ENCODE results near the gene LGMN. TPM values are rescaled to one million over a fixed set of nuclear protein-coding genes. Genes with fewer than 3 reads are reported as not detected.

The LGMN gene
- total and polyA plus RNA-seq, 2 of the 13 experiments (the other 11 are each of a cell fraction or from before 2014, with no cell fraction given), result 28.9 to 76.4 TPM

DNA sequence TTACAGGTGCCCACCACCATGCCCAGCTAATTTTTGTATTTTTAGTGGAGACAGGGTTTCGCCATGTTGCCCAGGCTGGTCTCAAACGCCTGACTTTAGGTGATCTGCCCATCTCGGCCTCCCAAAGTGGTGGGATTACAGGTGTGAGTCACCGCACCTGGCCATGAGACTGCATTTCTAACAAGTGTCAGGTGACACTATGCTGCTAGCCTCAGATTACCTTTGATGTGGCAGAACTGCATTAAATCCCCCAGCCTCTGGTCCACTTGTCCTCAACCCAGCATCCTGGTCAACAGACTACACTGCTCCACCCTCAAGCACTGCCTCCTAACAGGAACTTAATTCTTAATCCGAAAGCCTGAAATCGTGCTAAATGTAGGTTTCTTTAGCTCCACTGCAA lies 13.1 kb downstream of the LGMN start (continued):
- TF ChIP-seq MYNN (CRISPR knock-in tag; IDR thresholded peaks at IDR 0.05; ENCODE audit: low read depth) (no peak), ETV5 (CRISPR knock-in tag; IDR thresholded peaks at IDR 0.05; ENCODE audit: borderline replicate concordance) (no peak)

DNA sequence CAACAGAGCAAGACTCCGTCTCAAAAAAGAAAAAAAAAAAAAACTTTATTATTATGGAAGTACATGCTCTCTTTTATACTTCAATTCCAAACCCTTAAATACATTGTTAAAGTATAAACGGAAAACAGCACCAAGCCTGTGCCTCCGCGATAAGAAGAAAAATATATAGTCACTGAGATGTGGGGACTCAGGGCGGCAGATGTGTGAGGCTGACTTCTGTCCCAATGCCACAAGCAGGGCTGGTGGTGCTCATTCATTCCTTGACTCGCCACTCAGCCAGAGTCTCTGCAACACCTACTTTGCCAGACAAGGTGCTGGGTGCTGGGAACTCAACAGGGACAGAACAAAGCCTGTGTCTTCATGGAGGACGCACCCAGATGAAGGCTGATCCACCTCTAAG lies 13.8 kb downstream of the LGMN start:
- no peak overlapping the region for H3K27ac ChIP-seq (ENCODE audit: extremely low read length, insufficient read depth, low read length)
- ATAC-seq (no peak), DNase-seq (ENCODE audit: low spot score) (no peak), FAIRE-seq (no peak)
- peaks cover 2% of the 10 kb centered on the region for H3K79me2 ChIP-seq (ENCODE audit: insufficient read depth, low read length)
- no TSS peak for BruUV-seq (replicated peaks)
- in situ Hi-C loops (cut with HindIII; ENCODE audit: extremely low pct_ligation_motif_present, low pct_unique_long_range_greater_than_20kb) (no loop called here), intact Hi-C loops (cut with micrococcal nuclease; ENCODE audit: unreplicated experiment) (no loop called here)
- no peaks in the 10 kb centered on the region for H3K9me3 ChIP-seq (ENCODE audit: low read length)
- H3K4me2 ChIP-seq (ENCODE audit: low read depth, low read length), result no peak overlapping the region
- ChIA-PET POLR2A (interaction anchor here (1.9 kb wide), 1 partner anchor 14 kb away, joined by 5 read pairs; the partner anchor contains the start of gene LGMN), CTCF (ENCODE audit: low intra/inter-chr PET ratio, low total read pairs) (no interaction called here)
- no peaks in the 10 kb centered on the region for H4K20me1 ChIP-seq (ENCODE audit: insufficient read depth, low read length)
- H3K9ac ChIP-seq (ENCODE audit: insufficient read depth, low read depth, low read length), result no peak overlapping the region
- H3K4me3 ChIP-seq (replicated peaks in 1 of 3; ENCODE audit: insufficient read depth in 1 of 3, low read depth in 2 of 3, low read length in 3 of 3), result no peak overlapping the region
- H3K36me3 ChIP-seq (replicated peaks in 1 of 2; ENCODE audit: control insufficient read depth in 1 of 2, insufficient read depth in 2 of 2, low read length in 2 of 2), result peaks cover 4 to 10% of the 10 kb centered on the region in 2 experiments; a peak in 3 of 5 replicates
- TF ChIP-seq ZKSCAN1 (IDR thresholded peaks at IDR 0.05; ENCODE audit: low read length), result no peak
- no peak for TF ChIP-seq ZNF773 (CRISPR knock-in tag; IDR thresholded peaks at IDR 0.05; ENCODE audit: borderline replicate concordance)
- no peak for TF ChIP-seq U2AF1 (optimal IDR thresholded peaks at IDR 0.05; ENCODE audit: low read depth, low read length)
- TF ChIP-seq SOX5 (CRISPR knock-in tag; IDR thresholded peaks at IDR 0.05; ENCODE audit: borderline replicate concordance), result no peak
- TF ChIP-seq ZNF281 (CRISPR knock-in tag; IDR thresholded peaks at IDR 0.05; ENCODE audit: borderline replicate concordance), result no peak
- TF ChIP-seq ZNF484 (CRISPR knock-in tag; IDR thresholded peaks at IDR 0.05; ENCODE audit: borderline replicate concordance, low read depth), result no peak
- TF ChIP-seq AKNA (CRISPR knock-in tag; IDR thresholded peaks at IDR 0.05; ENCODE audit: borderline replicate concordance), result no peak
- H3K27me3 ChIP-seq (ENCODE audit: control insufficient read depth in 1 of 2, insufficient read depth in 2 of 2, low read length in 2 of 2), result no peaks in the 10 kb centered on the region
- 96% methylated on average over 5 of the region's 7 CpGs for WGBS (ENCODE audit: low lambda C conversion rate)
- H2AFZ ChIP-seq (ENCODE audit: low read length), result no peak overlapping the region
- H3K4me1 ChIP-seq (ENCODE audit: insufficient read depth, low read length), result peaks cover 9% of the 10 kb centered on the region; the same call in 1 of the 2 replicates
